Measurements from ENCODE around the gene MYEOV. TPM values are rescaled to one million over a fixed set of nuclear protein-coding genes. Genes with fewer than 3 reads are reported as not detected.

MYEOV gene
- total RNA-seq, 1 donor: 7.0 TPM

GRCh38 chr11:69303427-69303826, 9.5 kb downstream of the MYEOV start:
- DNase-seq (ENCODE audit: low read depth): no peak
- no peak for TF ChIP-seq CTCF (IDR thresholded peaks at IDR 0.05; ENCODE audit: insufficient read depth, low read length)
- no peak overlapping the region for H3K4me3 ChIP-seq (ENCODE audit: low read depth, low read length)

GRCh38 chr11:69304258-69304657, 10.3 kb downstream of the MYEOV start:
- TF ChIP-seq CTCF (IDR thresholded peaks at IDR 0.05; ENCODE audit: insufficient read depth, low read length): no peak
- H3K4me3 ChIP-seq (ENCODE audit: low read depth, low read length): no peak overlapping the region
- no peak for DNase-seq (ENCODE audit: low read depth)

GRCh38 chr11:69304686-69305085, 10.7 kb downstream of the MYEOV start:
- no peak for DNase-seq (ENCODE audit: low read depth)
- no peak for TF ChIP-seq CTCF (IDR thresholded peaks at IDR 0.05; ENCODE audit: insufficient read depth, low read length)
- no peak overlapping the region for H3K4me3 ChIP-seq (ENCODE audit: low read depth, low read length)

GRCh38 chr11:69305885-69306540, 12.1 kb downstream of the MYEOV start:
- no peak for TF ChIP-seq CTCF (IDR thresholded peaks at IDR 0.05; ENCODE audit: insufficient read depth, low read length)
- DNase-seq (ENCODE audit: low read depth): no peak
- H3K4me3 ChIP-seq (ENCODE audit: low read depth, low read length): no peak overlapping the region

- TF ChIP-seq CTCF (IDR thresholded peaks at IDR 0.05; ENCODE audit: insufficient read depth, low read length): no peak
- DNase-seq (ENCODE audit: low read depth): no peak
- H3K4me3 ChIP-seq (ENCODE audit: low read depth, low read length): no peak overlapping the region
Observed at GRCh38 chr11:69306821-69307220, 12.9 kb downstream of the MYEOV start.

- no peak overlapping the region for H3K4me3 ChIP-seq (ENCODE audit: low read depth, low read length)
- DNase-seq (ENCODE audit: low read depth): no peak
- no peak for TF ChIP-seq CTCF (IDR thresholded peaks at IDR 0.05; ENCODE audit: insufficient read depth, low read length)
Observed at GRCh38 chr11:69307421-69307820, 13.5 kb downstream of the MYEOV start.

- DNase-seq (ENCODE audit: low read depth): no peak
- no peak for TF ChIP-seq CTCF (IDR thresholded peaks at IDR 0.05; ENCODE audit: insufficient read depth, low read length)
- H3K4me3 ChIP-seq (ENCODE audit: low read depth, low read length): no peak overlapping the region
Observed at GRCh38 chr11:69307871-69308431, 14.0 kb downstream of the MYEOV start.
